GM23248 (cell line): Measurements from ENCODE around the gene NOXA1. TPM values are rescaled to one million over a fixed set of nuclear protein-coding genes. Genes with fewer than 3 reads are reported as not detected.

ENCODE experiments used
- DNase-seq: peaks from one replicate; pipeline ENCODE4 v3.0.0-alpha.2; 2015
- H2AFZ ChIP-seq: fragments of 200-600 bp; sonication (generic); 2 replicates; pipeline ENCODE4 v1.6.1; 2016; ENCODE audit warnings: antibody characterized with exemption
- H3F3A ChIP-seq: fragments of 200-600 bp; sonication (generic); 2 replicates; pipeline ENCODE4 v1.6.1; 2016; ENCODE audit warnings: mild to moderate bottlenecking, antibody characterized with exemption, mixed run types; ENCODE audit not compliant: insufficient read depth
- H3K27ac ChIP-seq: fragments of 200-600 bp; sonication (generic); 2 replicates; pipeline ENCODE4 v1.5.1; 2016; ENCODE audit warnings: mild to moderate bottlenecking
- H3K27me3 ChIP-seq: fragments of 200-600 bp; sonication (generic); replicated peaks from 2 replicates; pipeline ENCODE4 v1.6.1; 2016; ENCODE audit warnings: mild to moderate bottlenecking; ENCODE audit not compliant: insufficient read depth
- H3K36me3 ChIP-seq: fragments of 200-600 bp; sonication (generic); 2 replicates; pipeline ENCODE4 v1.6.1; 2016; ENCODE audit warnings: low read depth, mild to moderate bottlenecking
- H3K4me1 ChIP-seq: fragments of 200-600 bp; sonication (generic); 2 replicates; pipeline ENCODE4 v1.6.1; 2016; ENCODE audit warnings: mild to moderate bottlenecking; ENCODE audit not compliant: insufficient read depth
- H3K4me2 ChIP-seq: fragments of 200-600 bp; sonication (generic); one replicate; pipeline ENCODE4 v1.6.1; 2016; ENCODE audit warnings: mild to moderate bottlenecking; ENCODE audit not compliant: unreplicated experiment
- H3K4me3 ChIP-seq: fragments of 200-600 bp; sonication (generic); 2 replicates; pipeline ENCODE4 v1.5.1; 2016; ENCODE audit warnings: mild to moderate bottlenecking
- H3K79me2 ChIP-seq: fragments of 200-600 bp; sonication (generic); 2 replicates; pipeline ENCODE4 v1.6.1; 2016; ENCODE audit warnings: mild to moderate bottlenecking; ENCODE audit not compliant: insufficient read depth
- H3K9ac ChIP-seq: fragments of 200-600 bp; sonication (generic); 2 replicates; pipeline ENCODE4 v1.6.1; 2016; ENCODE audit warnings: mild to moderate bottlenecking
- H3K9me2 ChIP-seq: fragments of 200-600 bp; sonication (generic); 2 replicates; pipeline ENCODE4 v1.6.1; 2016; ENCODE audit warnings: mixed run types, mild to moderate bottlenecking, moderate library complexity; ENCODE audit not compliant: insufficient read depth
- H3K9me3 ChIP-seq: fragments of 200-600 bp; sonication (generic); one replicate; pipeline ENCODE4 v1.6.1; 2017; ENCODE audit warnings: low read depth
- H4K20me1 ChIP-seq: fragments of 200-600 bp; sonication (generic); 2 replicates; pipeline ENCODE4 v1.6.0; 2016; ENCODE audit not compliant: insufficient read depth
- EZH2 ChIP-seq: fragments of 200-600 bp; sonication (generic); IDR thresholded peaks from 2 replicates; pipeline ENCODE4 v1.6.1; 2018; ENCODE audit warnings: antibody characterized with exemption, mild to moderate bottlenecking; ENCODE audit not compliant: insufficient read depth, poor library complexity, severe bottlenecking
- EZH2phosphoT487 ChIP-seq: fragments of 200-600 bp; sonication (generic); IDR thresholded peaks from 2 replicates; pipeline ENCODE4 v1.6.1; 2018; ENCODE audit warnings: antibody characterized with exemption, moderate library complexity, mild to moderate bottlenecking, low read depth; ENCODE audit not compliant: insufficient read depth
- WGBS, 2 experiments: methylation state at CpG; one replicate each; pipeline ENCODE4 v1.1.6; 2015 to 2017; ENCODE audit warnings: low lambda C conversion rate in 2 of 2, low coverage in 1 of 2; ENCODE audit errors: missing lambda C conversion rate in 2 of 2; 5-methylcytosine and 5-hydroxymethylcytosine counted together
- in situ Hi-C: fragments of 300-500 bp; cut with MboI; formaldehyde crosslinking; loops from 2 replicates; pipeline ENCODE4 v1.15.0; 2020
- polyA plus RNA-seq: library from polyadenylated mRNA; unstranded; fragments of >200 nt; fragmentation: Nextera tagmentation; extraction: Ambion mirVana; gene quantifications from 2 replicates; pipeline ENCODE4 v1.2.1, GENCODE V29; 2016
- total RNA-seq: library from RNA; depleted of rRNA; stranded (reverse); fragments of >200 nt; shearing (Covaris generic); gene quantifications from 2 replicates; pipeline ENCODE4 v1.2.3, GENCODE V29; 2014

The NOXA1 gene
- total and polyA plus RNA-seq, 2 experiments from 2014 or later, result 0.32 to 0.39 TPM

DNA sequence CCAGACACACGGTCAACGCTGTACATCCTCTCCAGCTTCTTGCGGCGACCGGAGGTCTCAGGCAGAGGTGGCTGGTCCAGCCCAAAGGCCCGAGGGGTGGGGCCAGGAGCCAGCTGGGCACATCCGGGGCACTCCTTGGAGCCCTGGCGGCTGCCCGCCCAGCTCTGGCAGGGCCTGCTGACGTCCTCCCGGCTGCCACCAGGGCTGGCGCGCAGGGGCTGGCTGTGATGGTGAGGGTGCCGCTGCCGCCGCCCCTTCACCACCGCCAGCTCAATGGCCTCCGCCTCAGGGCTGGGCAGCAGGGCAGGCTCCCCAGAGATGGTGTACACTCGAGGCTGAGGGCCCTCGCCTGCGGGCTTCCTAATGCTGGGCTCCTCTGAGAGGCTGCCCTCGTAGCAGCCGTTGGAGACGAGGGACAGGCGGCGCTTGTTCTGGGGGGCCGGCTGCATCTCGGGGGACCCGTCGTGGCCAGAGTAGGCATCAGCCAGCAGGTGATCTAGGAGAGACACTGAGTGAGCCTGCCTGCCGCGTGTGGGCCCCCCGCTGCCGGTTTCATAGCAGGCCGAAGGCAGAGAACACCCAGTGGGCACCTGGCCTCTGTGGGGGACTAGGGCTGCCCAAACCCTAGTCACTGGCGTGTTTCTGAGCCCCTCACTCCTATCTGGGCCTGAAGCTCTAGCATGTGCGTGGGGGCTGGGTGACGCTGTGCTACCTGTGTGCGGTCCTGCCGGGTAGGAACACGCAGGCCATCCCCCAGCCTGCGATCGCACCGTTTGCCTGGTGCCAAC lies 34.4 kb downstream of the NOXA1 start:
- no peak for TF ChIP-seq EZH2
- TF ChIP-seq EZH2phosphoT487, result no peak
- H3K27ac ChIP-seq, result no peak overlapping the region
- no peaks in the 10 kb centered on the region for H3K27me3 ChIP-seq
- H3K36me3 ChIP-seq, result no peaks in the 10 kb centered on the region
- no peak overlapping the region for H2AFZ ChIP-seq
- DNase-seq, result no peak
- H3K4me3 ChIP-seq, result peak overlapping the region; percentile 83
- no peaks in the 10 kb centered on the region for H3K9me3 ChIP-seq
- no peaks in the 10 kb centered on the region for H4K20me1 ChIP-seq
- peak overlapping the region; percentile 87 for H3K9ac ChIP-seq
- 93 to 95% methylated on average over 40 to 44 of the region's 44 CpGs for WGBS, 2 experiments
- no peaks in the 10 kb centered on the region for H3F3A ChIP-seq
- H3K4me2 ChIP-seq, result peak overlapping the region; percentile 87
- H3K9me2 ChIP-seq, result no peaks in the 10 kb centered on the region
- in situ Hi-C loops, result no loop called here
- H3K4me1 ChIP-seq, result peaks cover 6% of the 10 kb centered on the region; the same call in 1 of the 2 replicates
- no peaks in the 10 kb centered on the region for H3K79me2 ChIP-seq

DNA sequence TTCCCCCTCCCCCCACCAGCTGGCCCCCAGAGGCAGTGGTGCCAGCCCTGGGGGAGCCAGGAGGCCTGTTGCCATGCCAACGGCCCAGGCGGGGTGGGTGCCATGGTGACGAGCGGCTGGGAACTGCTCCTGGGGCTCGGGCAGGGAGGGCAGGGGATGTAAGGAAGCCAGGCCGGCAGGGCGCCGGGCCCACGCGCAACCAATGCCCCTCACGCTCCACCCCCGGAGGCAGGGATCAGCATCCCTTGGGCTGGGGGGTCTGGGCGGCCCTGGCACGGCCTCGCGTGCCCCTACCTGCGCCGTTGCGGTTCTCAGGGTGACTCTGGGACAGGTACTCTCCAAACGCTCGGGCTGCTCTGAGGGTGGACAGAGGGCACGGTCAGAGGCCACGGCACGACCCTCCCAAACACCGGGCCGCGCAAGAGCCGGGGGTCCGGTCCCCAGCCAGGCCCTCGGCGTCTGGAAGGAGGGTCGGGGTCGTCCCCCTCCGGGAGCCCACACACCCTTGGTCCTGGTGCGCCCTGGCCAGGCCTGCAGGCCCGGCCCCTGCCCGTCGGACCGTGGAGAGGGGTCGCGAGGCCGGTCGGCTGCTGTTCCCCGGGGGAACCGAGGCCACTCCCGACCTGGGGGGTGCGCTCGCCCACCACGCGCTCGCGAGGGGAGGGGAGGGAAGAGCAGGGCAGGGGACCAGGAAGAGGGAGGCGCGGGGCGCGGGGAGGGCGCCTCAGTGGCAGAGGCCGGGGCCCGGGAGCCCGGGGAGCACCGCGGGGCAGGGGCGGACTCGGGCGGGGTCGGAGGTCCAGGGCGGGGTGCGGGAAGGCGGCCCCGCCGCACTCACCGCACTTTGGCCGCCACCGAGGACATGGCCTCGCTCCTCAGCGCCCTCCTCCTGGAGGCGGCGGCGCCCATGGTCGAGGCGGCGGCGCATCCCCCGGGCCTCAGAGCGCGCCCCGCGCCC lies 35.3 kb downstream of the NOXA1 start:
- no peaks in the 10 kb centered on the region for H3K9me2 ChIP-seq

DNA sequence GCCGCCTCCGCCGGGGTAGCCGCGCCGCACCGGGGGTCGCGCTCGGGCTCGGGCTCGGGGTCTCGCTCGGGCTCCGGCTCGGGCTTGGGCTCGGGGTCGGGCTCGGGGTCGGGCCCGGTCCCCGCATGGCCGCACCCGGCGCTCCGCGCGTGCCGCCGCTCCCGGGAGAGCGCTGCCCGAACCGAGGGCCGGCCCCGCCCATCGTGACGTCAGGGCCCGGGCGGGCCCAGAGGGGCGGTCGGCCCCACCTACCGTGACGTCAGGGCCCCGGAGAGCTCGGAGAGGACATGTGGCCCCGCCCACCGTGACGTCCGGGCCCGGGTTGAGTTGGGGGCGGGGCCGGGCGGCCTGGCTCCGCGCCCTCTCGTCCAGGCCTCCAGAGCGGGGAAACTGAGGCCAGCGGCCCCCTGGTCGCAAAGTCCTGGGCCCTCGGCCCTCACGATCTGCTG lies 36.0 kb downstream of the NOXA1 start, which contains the start of gene NSMF:
Gene NSMF (minus strand): TSS at position 183 of the 449 bp plus-strand sequence. CDS start 232 bp downstream, outside the sequence.
- no peaks in the 10 kb centered on the region for H3F3A ChIP-seq
- H3K4me3 ChIP-seq, result peak within 1 kb of the TSS; percentile 83
- H3K36me3 ChIP-seq, result no peaks in the 10 kb centered on the region
- in situ Hi-C loops, result no loop called here
- peak within 1 kb of the TSS; percentile 87 for H2AFZ ChIP-seq
- no peak within 1 kb of the TSS for H3K27ac ChIP-seq
- 1% methylated on average over 30 to 54 of the region's 62 CpGs for WGBS, 2 experiments
- peak; percentile 96 for DNase-seq
- peak within 1 kb of the TSS; percentile 87 for H3K4me2 ChIP-seq
- H4K20me1 ChIP-seq, result no peaks in the 10 kb centered on the region
- no peaks in the 10 kb centered on the region for H3K9me2 ChIP-seq
- no peaks in the 10 kb centered on the region for H3K79me2 ChIP-seq
- no peaks in the 10 kb centered on the region for H3K27me3 ChIP-seq
- no peak for TF ChIP-seq EZH2phosphoT487
- TF ChIP-seq EZH2, result no peak
- no peaks in the 10 kb centered on the region for H3K9me3 ChIP-seq
- peak within 1 kb of the TSS; percentile 87 for H3K9ac ChIP-seq
- H3K4me1 ChIP-seq, result peaks cover 6% of the 10 kb centered on the region; the same call in 1 of the 2 replicates

More for the DNA sequence above, 35.3 kb downstream of the NOXA1 start:
- no peaks in the 10 kb centered on the region for H3K9me3 ChIP-seq
- H3K79me2 ChIP-seq, result no peaks in the 10 kb centered on the region
- peak overlapping the region; percentile 87 for H3K9ac ChIP-seq
- H3K4me3 ChIP-seq, result peak overlapping the region; percentile 83
- H4K20me1 ChIP-seq, result no peaks in the 10 kb centered on the region
- in situ Hi-C loops, result no loop called here
- peaks cover 6% of the 10 kb centered on the region; the same call in 1 of the 2 replicates for H3K4me1 ChIP-seq
- TF ChIP-seq EZH2phosphoT487 (no peak), EZH2 (no peak)
- H3K27me3 ChIP-seq, result no peaks in the 10 kb centered on the region
- no peak overlapping the region for H3K27ac ChIP-seq
- H3K4me2 ChIP-seq, result peak overlapping the region; percentile 87
- WGBS, 2 experiments, result 12 to 17% methylated on average over 47 to 80 of the region's 88 CpGs
- peak; percentile 63 for DNase-seq
- peak overlapping the region; percentile 66 for H2AFZ ChIP-seq
- no peaks in the 10 kb centered on the region for H3K36me3 ChIP-seq
- H3F3A ChIP-seq, result no peaks in the 10 kb centered on the region

DNA sequence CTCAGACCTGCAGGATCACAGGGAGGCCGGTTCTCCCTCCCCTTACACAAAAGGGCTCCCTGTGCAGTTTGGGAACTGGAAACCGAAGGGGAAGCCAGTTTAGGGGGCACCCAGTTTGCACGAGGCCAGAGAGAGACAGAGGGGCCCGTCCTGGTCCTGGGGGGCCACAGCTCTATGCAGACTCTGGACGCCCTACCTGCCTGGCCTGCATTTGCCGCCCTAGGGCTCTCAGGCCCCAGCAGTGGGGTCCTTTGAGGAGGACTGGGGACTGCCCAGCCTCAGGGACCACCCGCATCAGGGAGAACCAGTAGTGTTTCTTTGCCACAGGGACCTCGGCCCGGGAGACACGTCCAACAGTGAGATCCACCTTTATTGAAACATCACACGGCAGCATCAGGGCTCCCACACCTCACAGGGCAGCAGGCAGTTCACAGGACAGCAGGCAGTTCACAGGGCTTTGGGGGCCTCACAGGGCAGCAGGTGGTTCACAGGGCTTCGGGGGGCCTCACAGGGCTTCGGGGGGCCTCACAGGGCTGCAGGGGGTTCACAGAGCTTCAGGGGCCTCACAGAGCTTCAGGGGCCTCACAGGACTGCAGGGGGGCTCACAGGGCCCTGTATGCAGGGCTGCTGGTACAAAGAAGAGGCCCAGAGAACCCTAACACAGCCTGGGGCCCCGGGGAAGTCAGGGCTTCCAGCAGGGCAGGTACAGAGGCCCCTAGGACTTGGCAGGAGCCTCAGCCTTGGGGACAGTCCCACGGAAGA lies 36.6 kb downstream of the NOXA1 start:
- H4K20me1 ChIP-seq, result no peaks in the 10 kb centered on the region
- no peaks in the 10 kb centered on the region for H3K27me3 ChIP-seq
- H3K79me2 ChIP-seq, result no peaks in the 10 kb centered on the region
- peak overlapping the region; percentile 87 for H3K9ac ChIP-seq
- no peak for DNase-seq
- no peaks in the 10 kb centered on the region for H3K4me1 ChIP-seq
- peak overlapping the region; percentile 51 for H3K4me2 ChIP-seq
- no peak overlapping the region for H3K27ac ChIP-seq
- WGBS, 2 experiments, result 25 to 27% methylated on average over 13 to 14 of the region's 15 CpGs
- H3K9me3 ChIP-seq, result no peaks in the 10 kb centered on the region
- no peak for TF ChIP-seq EZH2phosphoT487
- no peak for TF ChIP-seq EZH2
- H3F3A ChIP-seq, result no peaks in the 10 kb centered on the region
- peak overlapping the region; percentile 87 for H2AFZ ChIP-seq
- in situ Hi-C loops, result no loop called here
- no peaks in the 10 kb centered on the region for H3K36me3 ChIP-seq
- H3K9me2 ChIP-seq, result no peaks in the 10 kb centered on the region
- peak overlapping the region; percentile 83 for H3K4me3 ChIP-seq
